K562 (cell line): Measurements from ENCODE around the gene RPS6KA4. TPM values are rescaled to one million over a fixed set of nuclear protein-coding genes. Genes with fewer than 3 reads are reported as not detected.

Source experiments
- ATF7 ChIP-seq: fragments of 450-650 bp; IDR thresholded peaks from 2 replicates; pipeline ENCODE4 v1.7.1; 2014; ENCODE audit warnings: mild to moderate bottlenecking, moderate library complexity
- CCAR2 ChIP-seq: fragments of 200-400 bp; formaldehyde crosslinking; IDR thresholded peaks from 2 replicates; pipeline ENCODE4 v1.6.1; 2017; ENCODE audit warnings: mild to moderate bottlenecking, low read depth, low read length
- CGGBP1 ChIP-seq: fragments of 250-450 bp; sonication (Bioruptor Pico); IDR thresholded peaks from 2 replicates; pipeline ENCODE4 v1.9.0; 2021; ENCODE audit warnings: mild to moderate bottlenecking
- CREB3L1 ChIP-seq: fragments of 450-650 bp; IDR thresholded peaks from 2 replicates; pipeline ENCODE4 v1.6.1; 2014; ENCODE audit warnings: low read depth, mild to moderate bottlenecking, moderate library complexity, borderline replicate concordance
- EP300 ChIP-seq: IDR thresholded peaks from 2 replicates; pipeline ENCODE4 v1.6.1; 2012; ENCODE audit warnings: low read length, improper control_type of control experiment
- MIER1 ChIP-seq: fragments of 450-650 bp; IDR thresholded peaks from 2 replicates; pipeline ENCODE4 v1.6.1; 2016; ENCODE audit warnings: antibody characterized with exemption, mild to moderate bottlenecking, low read depth
- MXI1 ChIP-seq: IDR thresholded peaks from 2 replicates; pipeline ENCODE4 v1.6.1; 2011; ENCODE audit warnings: low read depth, mild to moderate bottlenecking, improper control_type of control experiment, low read length
- NR2F6 ChIP-seq: fragments of 450-650 bp; formaldehyde crosslinking; IDR thresholded peaks from 2 replicates; pipeline ENCODE4 v1.4.0; 2020; ENCODE audit warnings: mild to moderate bottlenecking
- PBX2 ChIP-seq, 2 experiments: IDR thresholded peaks in 1 of 2; conservative IDR thresholded peaks in 1 of 2; 2 replicates each; pipeline ENCODE4 v1.6.1; 2016; ENCODE audit warnings: low read depth in 2 of 2, mild to moderate bottlenecking in 1 of 2, missing compliant biosample characterization in 1 of 2, missing genetic modification characterization in 1 of 2, moderate library complexity in 1 of 2
- PHB2 ChIP-seq: fragments of 450-650 bp; IDR thresholded peaks from 2 replicates; pipeline ENCODE4 v1.6.1; 2017; ENCODE audit warnings: low read depth
- TCF7 ChIP-seq: sonication (generic); IDR thresholded peaks from 2 replicates; pipeline ENCODE4 v1.6.1; 2016; ENCODE audit warnings: antibody characterized with exemption, borderline replicate concordance
- U2AF2 ChIP-seq: fragments of 200-400 bp; formaldehyde crosslinking; optimal IDR thresholded peaks from 2 replicates; pipeline ENCODE3; 2017; ENCODE audit warnings: low read depth, mild to moderate bottlenecking, low read length
- ZFP36 ChIP-seq: fragments of 150-350 bp; IDR thresholded peaks from 2 replicates; pipeline ENCODE4 v1.6.1; 2018; ENCODE audit warnings: low read length, low read depth; ENCODE audit not compliant: partially characterized antibody
- ZFX ChIP-seq: sonication (generic); formaldehyde crosslinking; IDR thresholded peaks from 2 replicates; pipeline ENCODE4 v1.8.0; 2022; ENCODE audit warnings: mild to moderate bottlenecking, missing genetic modification reagents, moderate library complexity
- ZNF436 ChIP-seq: fragments of 250-450, 450-650 bp; sonication (Bioruptor Pico); formaldehyde crosslinking; IDR thresholded peaks from 2 replicates; pipeline ENCODE4 v1.7.0; 2020; ENCODE audit warnings: mild to moderate bottlenecking
- ZNF830 ChIP-seq: fragments of 250-450 bp; sonication (Bioruptor Pico); IDR thresholded peaks from 2 replicates; pipeline ENCODE4 v1.5.0; 2021; ENCODE audit warnings: mild to moderate bottlenecking
- ZZZ3 ChIP-seq: fragments of 450-650 bp; IDR thresholded peaks from 2 replicates; pipeline ENCODE4 v1.6.1; 2016; ENCODE audit warnings: antibody characterized with exemption, mild to moderate bottlenecking, moderate library complexity
- polyA plus RNA-seq, 8 experiments: library from polyadenylated mRNA; depleted of rRNA in 4 of 8; stranded (reverse) in 5 of 8; unstranded in 3 of 8; fragments of >200 nt; fragmentation: Nextera tagmentation in 2 of 8; fragmentation: Illumina TruSeq in 1 of 8; extraction: Ambion mirVana in 2 of 8; extraction: Trizol in 1 of 8; gene quantifications; 2 replicates each; pipeline versions ENCODE4 v1.2.1 to v1.2.3, GENCODE V29; 2011 to 2014; ENCODE audit warnings: inconsistent platforms in 1 of 8, missing spikeins in 1 of 8
- total RNA-seq, 7 experiments: library from RNA; depleted of rRNA in 6 of 7; stranded (reverse); fragments of >200 nt in 6 of 7; fragmentation: Illumina TruSeq in 2 of 7; extraction: Trizol in 2 of 7; gene quantifications; 2 replicates each; pipeline versions ENCODE4 v1.2.1 to v1.2.3, GENCODE V29; 2011 to 2021; ENCODE audit warnings: low replicate concordance in 1 of 7
- TF ChIP-seq, protein P1 (sequence below): fragments of 450-650 bp; IDR thresholded peaks from 2 replicates; pipeline ENCODE4 v1.6.1; 2016; ENCODE audit warnings: low read depth, mild to moderate bottlenecking, moderate library complexity
- TF ChIP-seq, protein P2 (sequence below): sonication (generic); formaldehyde crosslinking; IDR thresholded peaks from 2 replicates; pipeline ENCODE4 v1.8.0; 2022; ENCODE audit warnings: mild to moderate bottlenecking, low read depth, missing genetic modification reagents

RPS6KA4 gene
- total and polyA plus RNA-seq, 9 of the 15 experiments (the other 6 are each of a cell fraction or from before 2014, with no cell fraction given), result 0.15 to 23.8 (median 9.8) TPM

DNA sequence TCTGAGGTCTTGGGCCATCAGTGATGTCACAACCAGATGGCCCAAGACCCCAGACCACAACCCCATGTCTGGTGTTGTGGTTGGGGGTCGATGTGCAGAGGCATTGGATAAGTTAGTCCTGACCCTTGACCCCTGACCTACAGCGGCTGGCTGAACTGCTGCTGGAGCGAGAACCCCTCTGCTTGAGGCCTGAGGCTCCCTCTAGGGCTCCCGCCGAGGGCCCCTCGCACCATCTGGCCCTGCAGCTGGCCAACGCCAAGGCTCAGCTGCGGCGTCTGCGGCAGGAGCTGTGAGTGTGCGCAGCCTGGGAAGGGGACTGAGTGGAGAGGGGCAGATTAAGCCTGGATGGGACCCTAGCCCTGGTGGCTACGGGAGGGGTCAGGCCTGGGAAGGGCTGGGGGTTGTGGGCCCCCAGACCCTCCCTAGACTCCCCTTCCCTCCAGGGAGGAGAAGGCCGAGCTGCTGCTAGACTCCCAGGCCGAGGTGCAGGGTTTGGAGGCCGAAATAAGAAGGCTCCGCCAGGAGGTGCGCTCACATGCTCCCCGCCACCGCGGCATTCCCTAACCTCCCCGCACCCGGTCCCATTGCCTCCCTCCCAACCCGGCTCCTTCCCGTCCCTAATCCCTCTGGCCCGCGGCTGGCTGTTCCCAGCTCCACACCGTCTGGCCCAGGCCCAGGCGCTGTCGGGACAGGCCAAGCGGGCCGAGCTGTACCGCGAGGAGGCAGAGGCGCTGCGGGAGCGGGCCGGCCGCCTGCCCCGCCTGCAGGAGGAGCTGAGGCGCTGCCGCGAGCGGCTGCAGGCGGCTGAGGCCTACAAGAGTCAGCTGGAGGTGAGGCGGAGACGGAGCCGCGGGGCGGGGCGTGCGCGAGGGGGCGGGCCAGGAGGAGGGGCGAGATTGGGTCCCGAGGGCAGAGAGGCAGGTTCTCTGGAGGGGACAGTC lies 16.8 kb upstream of the RPS6KA4 start (continued):
- TF ChIP-seq, protein P1, sequence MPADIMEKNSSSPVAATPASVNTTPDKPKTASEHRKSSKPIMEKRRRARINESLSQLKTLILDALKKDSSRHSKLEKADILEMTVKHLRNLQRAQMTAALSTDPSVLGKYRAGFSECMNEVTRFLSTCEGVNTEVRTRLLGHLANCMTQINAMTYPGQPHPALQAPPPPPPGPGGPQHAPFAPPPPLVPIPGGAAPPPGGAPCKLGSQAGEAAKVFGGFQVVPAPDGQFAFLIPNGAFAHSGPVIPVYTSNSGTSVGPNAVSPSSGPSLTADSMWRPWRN, result no peak
- TF ChIP-seq MXI1, result peak; percentile 22; the same call in 1 of the 2 replicates
- no peak for TF ChIP-seq ZNF830 (CRISPR knock-in tag)
- peak; percentile 12 for TF ChIP-seq ZFP36
- no peak for TF ChIP-seq TCF7
- TF ChIP-seq MIER1, result no peak
- peak; percentile 99 for TF ChIP-seq ZFX (CRISPR knock-in tag)
- no peak for TF ChIP-seq ZZZ3
- TF ChIP-seq U2AF2, result no peak
- TF ChIP-seq PHB2, result no peak
- TF ChIP-seq ATF7, result peak; percentile 51; the same call in 1 of the 2 replicates
- TF ChIP-seq PBX2 (CRISPR knock-in tag; IDR thresholded peaks at IDR 0.05; ENCODE audit: low read depth), result no peak
- no peak for TF ChIP-seq PBX2 (tag; conservative IDR thresholded peaks at IDR 0.05; ENCODE audit: low read depth)
- 0 out of 2 replicates have a peak, but pooled peaks have one; percentile 28 for TF ChIP-seq CREB3L1
- no peak for TF ChIP-seq CCAR2
- no peak for TF ChIP-seq EP300
- no peak for TF ChIP-seq CGGBP1
- no peak for TF ChIP-seq ZNF436 (CRISPR knock-in tag)
- TF ChIP-seq, protein P2, sequence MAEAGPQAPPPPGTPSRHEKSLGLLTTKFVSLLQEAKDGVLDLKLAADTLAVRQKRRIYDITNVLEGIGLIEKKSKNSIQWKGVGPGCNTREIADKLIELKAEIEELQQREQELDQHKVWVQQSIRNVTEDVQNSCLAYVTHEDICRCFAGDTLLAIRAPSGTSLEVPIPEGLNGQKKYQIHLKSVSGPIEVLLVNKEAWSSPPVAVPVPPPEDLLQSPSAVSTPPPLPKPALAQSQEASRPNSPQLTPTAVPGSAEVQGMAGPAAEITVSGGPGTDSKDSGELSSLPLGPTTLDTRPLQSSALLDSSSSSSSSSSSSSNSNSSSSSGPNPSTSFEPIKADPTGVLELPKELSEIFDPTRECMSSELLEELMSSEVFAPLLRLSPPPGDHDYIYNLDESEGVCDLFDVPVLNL (CRISPR knock-in tag), result no peak
- TF ChIP-seq NR2F6 (CRISPR knock-in tag), result no peak
